Bronchial epithelial cell (primary cell): ENCODE measurements around the gene NFE2L2. TPM values are rescaled to one million over a fixed set of nuclear protein-coding genes. Genes with fewer than 3 reads are reported as not detected.

Experiments
- DNase-seq: peaks from one replicate; pipeline ENCODE4 v3.0.0-alpha.2; 2010; ENCODE audit warnings: low read depth
- FAIRE-seq: peaks from 2 replicates; lab custom pipeline; 2011; peaks lifted over from hg19 to GRCh38; lab: Jason Lieb, UNC
- H3K27me3 ChIP-seq: 2 replicates; pipeline ENCODE4 v1.5.1; 2011; ENCODE audit warnings: low read length; ENCODE audit not compliant: control insufficient read depth, insufficient read depth
- H3K36me3 ChIP-seq: 2 replicates; pipeline ENCODE4 v1.5.1; 2011; ENCODE audit warnings: low read length; ENCODE audit not compliant: control insufficient read depth, insufficient read depth
- H3K4me3 ChIP-seq: 2 replicates; pipeline ENCODE4 v1.5.1; 2011; ENCODE audit warnings: mild to moderate bottlenecking, low read depth, low read length, control low read depth
- total RNA-seq: library from RNA; depleted of rRNA; stranded (reverse); fragments of >200 nt; gene quantifications from 2 replicates; pipeline ENCODE4 v1.2.1, GENCODE V29; 2014
- TF ChIP-seq, protein P1 (sequence below): IDR thresholded peaks from 2 replicates; pipeline ENCODE4 v1.5.1; 2011; ENCODE audit warnings: mild to moderate bottlenecking, moderate library complexity, low read length, control low read depth, inconsistent platforms; ENCODE audit not compliant: insufficient read depth, severe bottlenecking

Gene NFE2L2
- total RNA-seq, 1 donor from 2014 or later = 64.5 TPM

DNA sequence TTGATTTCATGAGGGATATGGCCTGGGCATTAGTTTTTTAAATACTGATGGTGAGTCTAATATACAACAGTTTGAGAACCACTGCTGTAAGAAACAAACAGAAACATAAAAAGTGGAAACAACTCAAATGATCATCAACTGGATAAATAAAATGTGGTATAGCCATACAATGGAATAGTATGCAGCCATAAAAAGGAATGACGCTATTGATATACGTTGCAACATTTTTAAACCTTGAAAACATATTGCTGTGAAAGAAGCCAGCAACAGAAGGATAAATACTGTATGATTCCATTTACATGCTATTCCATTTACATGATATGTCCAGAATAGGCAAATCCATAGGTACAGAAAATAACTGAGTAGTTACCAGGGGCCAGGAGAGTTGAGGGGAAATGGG is 6.5 kb downstream of the NFE2L2 start:
- TF ChIP-seq, protein P1, sequence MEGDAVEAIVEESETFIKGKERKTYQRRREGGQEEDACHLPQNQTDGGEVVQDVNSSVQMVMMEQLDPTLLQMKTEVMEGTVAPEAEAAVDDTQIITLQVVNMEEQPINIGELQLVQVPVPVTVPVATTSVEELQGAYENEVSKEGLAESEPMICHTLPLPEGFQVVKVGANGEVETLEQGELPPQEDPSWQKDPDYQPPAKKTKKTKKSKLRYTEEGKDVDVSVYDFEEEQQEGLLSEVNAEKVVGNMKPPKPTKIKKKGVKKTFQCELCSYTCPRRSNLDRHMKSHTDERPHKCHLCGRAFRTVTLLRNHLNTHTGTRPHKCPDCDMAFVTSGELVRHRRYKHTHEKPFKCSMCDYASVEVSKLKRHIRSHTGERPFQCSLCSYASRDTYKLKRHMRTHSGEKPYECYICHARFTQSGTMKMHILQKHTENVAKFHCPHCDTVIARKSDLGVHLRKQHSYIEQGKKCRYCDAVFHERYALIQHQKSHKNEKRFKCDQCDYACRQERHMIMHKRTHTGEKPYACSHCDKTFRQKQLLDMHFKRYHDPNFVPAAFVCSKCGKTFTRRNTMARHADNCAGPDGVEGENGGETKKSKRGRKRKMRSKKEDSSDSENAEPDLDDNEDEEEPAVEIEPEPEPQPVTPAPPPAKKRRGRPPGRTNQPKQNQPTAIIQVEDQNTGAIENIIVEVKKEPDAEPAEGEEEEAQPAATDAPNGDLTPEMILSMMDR = no peak
- no peak for FAIRE-seq
- no peak overlapping the region for H3K4me3 ChIP-seq
- no peaks in the 10 kb centered on the region for H3K27me3 ChIP-seq
- H3K36me3 ChIP-seq = peaks cover 5% of the 10 kb centered on the region
- DNase-seq = no peak

DNA sequence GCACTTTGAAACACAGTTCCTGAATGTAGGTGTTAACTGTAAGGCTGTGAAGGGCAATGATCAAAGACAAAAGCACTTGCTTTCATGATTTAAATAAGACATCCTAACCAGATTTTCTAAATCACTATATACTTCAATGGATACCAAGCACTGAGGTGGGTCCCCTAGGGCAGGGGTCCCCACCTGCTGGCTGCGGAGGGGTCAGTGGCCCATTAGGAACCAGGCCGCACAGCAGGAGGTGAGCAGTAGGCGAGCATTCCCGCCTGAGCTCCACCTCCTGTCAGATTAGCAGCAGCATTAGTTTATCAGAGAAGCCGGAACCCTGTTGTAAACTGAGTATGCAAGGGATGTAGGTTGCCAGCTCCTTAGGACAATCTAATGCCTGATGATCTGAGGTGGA is 7.1 kb downstream of the NFE2L2 start:
- H3K4me3 ChIP-seq = no peak overlapping the region
- no peaks in the 10 kb centered on the region for H3K27me3 ChIP-seq
- FAIRE-seq = no peak
- DNase-seq = no peak
- TF ChIP-seq, protein P1 = no peak
- H3K36me3 ChIP-seq = peaks cover 5% of the 10 kb centered on the region

DNA sequence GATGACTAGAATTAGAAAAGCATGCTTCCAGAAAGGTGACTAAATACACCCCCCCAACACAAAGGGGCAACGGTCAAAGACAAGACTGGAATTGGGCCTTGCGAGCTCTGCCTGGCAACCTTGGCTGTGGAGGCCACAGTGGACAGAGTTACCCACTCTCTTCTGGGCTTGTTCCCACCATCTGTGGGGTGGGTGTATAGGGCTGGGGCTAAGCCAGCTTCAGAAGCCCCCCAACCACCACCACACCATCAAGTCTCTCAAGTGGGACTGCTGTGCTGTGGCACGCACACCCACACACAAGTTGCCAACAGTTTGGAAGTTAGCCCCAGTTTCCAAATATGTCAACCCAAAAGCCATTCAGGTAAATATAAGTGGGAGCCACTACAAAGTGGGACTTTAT is 7.8 kb downstream of the NFE2L2 start:
- TF ChIP-seq, protein P1 = no peak
- DNase-seq (no peak), FAIRE-seq (no peak)
- no peak overlapping the region for H3K4me3 ChIP-seq
- no peaks in the 10 kb centered on the region for H3K27me3 ChIP-seq
- peaks cover 5% of the 10 kb centered on the region for H3K36me3 ChIP-seq

DNA sequence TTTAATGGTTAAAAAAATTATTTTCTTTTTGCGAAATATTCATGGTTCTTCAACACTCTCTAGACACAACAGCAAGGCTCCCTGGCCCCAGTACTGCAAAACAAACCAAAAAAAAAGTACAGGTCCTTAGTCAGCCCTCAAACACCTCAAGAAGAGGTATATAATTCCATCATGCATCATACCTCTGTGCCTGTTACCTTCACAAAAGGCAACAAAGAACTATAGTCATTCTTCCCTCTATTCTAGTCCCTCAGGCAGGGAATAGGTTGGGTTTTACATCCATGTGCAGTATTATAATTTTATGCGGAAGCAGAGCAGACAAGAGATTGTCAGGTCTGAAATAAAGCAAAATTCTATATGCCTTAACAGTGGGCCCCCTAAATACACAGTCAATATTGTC is 8.5 kb downstream of the NFE2L2 start:
- Histone ChIP-seq H3K36me3 (peaks cover 7% of the 10 kb centered on the region), H3K4me3 (no peak overlapping the region), H3K27me3 (no peaks in the 10 kb centered on the region)
- TF ChIP-seq, protein P1 = no peak
- no peak for FAIRE-seq
- DNase-seq = no peak

DNA sequence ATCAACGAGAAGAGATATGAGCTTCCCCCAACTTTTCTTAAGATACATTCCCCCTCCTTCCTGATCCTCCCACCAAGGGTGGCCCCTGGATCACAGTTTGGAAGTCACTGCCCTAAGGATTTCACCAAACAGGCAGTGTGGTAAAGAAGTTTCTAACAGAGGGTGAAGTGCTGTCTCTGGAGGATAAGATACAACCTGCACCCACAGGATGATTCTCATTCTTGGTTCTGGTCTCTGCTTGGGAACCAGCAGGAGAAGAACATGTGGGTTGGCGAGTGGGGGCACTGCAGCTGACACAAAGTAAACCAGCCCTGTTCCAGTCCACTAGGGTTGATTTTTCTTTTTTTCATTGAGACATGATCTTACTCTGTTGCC is 9.3 kb downstream of the NFE2L2 start:
- Histone ChIP-seq H3K36me3 (peaks cover 11% of the 10 kb centered on the region), H3K27me3 (no peaks in the 10 kb centered on the region), H3K4me3 (no peak overlapping the region)
- FAIRE-seq = no peak
- TF ChIP-seq, protein P1 = no peak
- DNase-seq = no peak
